Neural cell (in vitro differentiated cells): ENCODE data around the gene MISP. TPM values are rescaled to one million over a fixed set of nuclear protein-coding genes. Genes with fewer than 3 reads are reported as not detected.

Experiments used
- H2AFZ ChIP-seq: fragments of 200-600, 300-800 bp; sonication (generic), shearing (Covaris generic); 2 replicates; pipeline ENCODE4 v1.6.0; 2014; ENCODE audit warnings: low read depth, mild to moderate bottlenecking, antibody characterized with exemption, low read length, moderate library complexity
- H3F3A ChIP-seq: fragments of 200-600 bp; shearing (Covaris generic); 2 replicates; pipeline ENCODE4 v1.6.1; 2016; ENCODE audit warnings: mild to moderate bottlenecking, moderate library complexity, mixed read lengths, antibody characterized with exemption, low read length; ENCODE audit not compliant: insufficient read depth, poor library complexity, severe bottlenecking
- H3K27ac ChIP-seq: fragments of 200-600, 300-800 bp; sonication (generic), shearing (Covaris generic); 2 replicates; pipeline ENCODE4 v1.5.1; 2014; ENCODE audit warnings: mild to moderate bottlenecking, low read length, moderate library complexity
- H3K27me3 ChIP-seq: fragments of 300-800, 200-600 bp; sonication (generic), shearing (Covaris generic); 2 replicates; pipeline ENCODE4 v1.6.0; 2014; ENCODE audit warnings: mild to moderate bottlenecking, low read depth, low read length, moderate library complexity; ENCODE audit not compliant: insufficient read depth
- H3K36me3 ChIP-seq: fragments of 300-800, 200-600 bp; sonication (generic), shearing (Covaris generic); 2 replicates; pipeline ENCODE4 v1.5.1; 2014; ENCODE audit warnings: mild to moderate bottlenecking, antibody characterized with exemption, low read length, moderate library complexity; ENCODE audit not compliant: insufficient read depth
- H3K4me2 ChIP-seq: fragments of 300-800, 200-600 bp; sonication (generic), shearing (Covaris generic); 2 replicates; pipeline ENCODE4 v1.6.0; 2014; ENCODE audit warnings: mild to moderate bottlenecking, low read length
- H3K4me3 ChIP-seq: fragments of 300-800, 200-600 bp; sonication (generic), shearing (Covaris generic); 2 replicates; pipeline ENCODE4 v1.5.1; 2014; ENCODE audit warnings: mild to moderate bottlenecking, low read length, moderate library complexity
- H3K79me2 ChIP-seq: fragments of 200-600 bp; shearing (Covaris generic); replicated peaks from 2 replicates; pipeline ENCODE4 v1.6.0; 2014; ENCODE audit warnings: mild to moderate bottlenecking, low read length, moderate library complexity; ENCODE audit not compliant: insufficient read depth
- H3K9ac ChIP-seq: fragments of 300-800, 200-600 bp; sonication (generic), shearing (Covaris generic); 2 replicates; pipeline ENCODE4 v1.6.1; 2016; ENCODE audit warnings: mild to moderate bottlenecking, low read length, mixed read lengths
- H3K9me2 ChIP-seq: fragments of 200-600 bp; shearing (Covaris generic); 2 replicates; pipeline ENCODE4 v1.6.1; 2016; ENCODE audit warnings: mild to moderate bottlenecking, low read length, mixed read lengths; ENCODE audit not compliant: insufficient read depth
- H3K9me3 ChIP-seq: fragments of 200-600, 300-800 bp; sonication (generic), shearing (Covaris generic); 2 replicates; pipeline ENCODE4 v1.6.1; 2016; ENCODE audit warnings: mild to moderate bottlenecking, mixed run types, low read length, moderate library complexity, mixed read lengths
- H4K20me1 ChIP-seq: fragments of 200-600 bp; shearing (Covaris generic); 2 replicates; pipeline ENCODE4 v1.6.1; 2016; ENCODE audit warnings: mild to moderate bottlenecking, mixed run types; ENCODE audit not compliant: insufficient read depth
- CTCF ChIP-seq: fragments of 450-650 bp; IDR thresholded peaks from 2 replicates; pipeline ENCODE4 v1.5.1; 2014; ENCODE audit warnings: antibody characterized with exemption, mild to moderate bottlenecking, moderate library complexity; ENCODE audit not compliant: poor library complexity, severe bottlenecking
- EP300 ChIP-seq: fragments of 450-650 bp; conservative IDR thresholded peaks from 2 replicates; pipeline ENCODE4 v1.6.1; 2014; ENCODE audit warnings: antibody characterized with exemption, mild to moderate bottlenecking, moderate library complexity; ENCODE audit not compliant: poor library complexity, severe bottlenecking
- EZH2 ChIP-seq: fragments of 200-600, 300-800 bp; shearing (Covaris generic), sonication (generic); IDR thresholded peaks from 2 replicates; pipeline ENCODE4 v1.6.1; 2014; ENCODE audit warnings: antibody characterized with exemption, low read length, borderline replicate concordance, mild to moderate bottlenecking; ENCODE audit not compliant: insufficient read depth, poor library complexity, severe bottlenecking
- MXI1 ChIP-seq: fragments of 450-650 bp; conservative IDR thresholded peaks from 2 replicates; pipeline ENCODE4 v1.6.1; 2014; ENCODE audit warnings: antibody characterized with exemption, mild to moderate bottlenecking; ENCODE audit not compliant: poor library complexity, severe bottlenecking
- POLR2AphosphoS5 ChIP-seq: IDR thresholded peaks from 2 replicates; pipeline ENCODE4 v1.6.1; 2012
- RAD21 ChIP-seq: fragments of 450-650 bp; conservative IDR thresholded peaks from 2 replicates; pipeline ENCODE4 v1.6.1; 2014; ENCODE audit warnings: antibody characterized with exemption, mild to moderate bottlenecking, moderate library complexity
- REST ChIP-seq: IDR thresholded peaks from 2 replicates; pipeline ENCODE4 v1.6.1; 2012; ENCODE audit warnings: borderline replicate concordance
- SMC3 ChIP-seq: fragments of 450-650 bp; conservative IDR thresholded peaks from 2 replicates; pipeline ENCODE4 v1.6.1; 2014; ENCODE audit warnings: antibody characterized with exemption, mild to moderate bottlenecking, moderate library complexity; ENCODE audit not compliant: poor library complexity
- TAF1 ChIP-seq: IDR thresholded peaks from 2 replicates; pipeline ENCODE4 v1.6.1; 2012; ENCODE audit warnings: low read depth
- polyA plus RNA-seq: library from polyadenylated mRNA; depleted of rRNA; stranded (reverse); fragments of >200 nt; gene quantifications from 2 replicates; pipeline ENCODE4 v1.2.3, GENCODE V29; 2014

MISP gene
- polyA plus RNA-seq, 1 donor from 2014 or later: 0.98 TPM

GRCh38 chr19:725461-726089 is 25.3 kb upstream of the MISP start:
- no peaks in the 10 kb centered on the region for H3K36me3 ChIP-seq

More at GRCh38 chr19:725461-726089, 25.3 kb upstream of the MISP start:
- Histone ChIP-seq H3K4me3 (no peak overlapping the region), H3F3A (no peaks in the 10 kb centered on the region), H3K9ac (no peak overlapping the region), H3K27me3 (no peaks in the 10 kb centered on the region), H3K9me3 (no peaks in the 10 kb centered on the region), H3K79me2 (peaks cover 25% of the 10 kb centered on the region), H3K9me2 (no peaks in the 10 kb centered on the region), H4K20me1 (no peaks in the 10 kb centered on the region), H2AFZ (no peak overlapping the region), H3K27ac (no peak overlapping the region), H3K4me2 (no peak overlapping the region)
- TF ChIP-seq TAF1: no peak
- no peak for TF ChIP-seq EP300
- TF ChIP-seq REST: no peak
- TF ChIP-seq EZH2: no peak
- no peak for TF ChIP-seq RAD21
- no peak for TF ChIP-seq MXI1
- TF ChIP-seq CTCF: no peak
- no peak for TF ChIP-seq SMC3
- no peak for TF ChIP-seq POLR2AphosphoS5
